Measurements from ENCODE around the gene SDHAF3.

DNA sequence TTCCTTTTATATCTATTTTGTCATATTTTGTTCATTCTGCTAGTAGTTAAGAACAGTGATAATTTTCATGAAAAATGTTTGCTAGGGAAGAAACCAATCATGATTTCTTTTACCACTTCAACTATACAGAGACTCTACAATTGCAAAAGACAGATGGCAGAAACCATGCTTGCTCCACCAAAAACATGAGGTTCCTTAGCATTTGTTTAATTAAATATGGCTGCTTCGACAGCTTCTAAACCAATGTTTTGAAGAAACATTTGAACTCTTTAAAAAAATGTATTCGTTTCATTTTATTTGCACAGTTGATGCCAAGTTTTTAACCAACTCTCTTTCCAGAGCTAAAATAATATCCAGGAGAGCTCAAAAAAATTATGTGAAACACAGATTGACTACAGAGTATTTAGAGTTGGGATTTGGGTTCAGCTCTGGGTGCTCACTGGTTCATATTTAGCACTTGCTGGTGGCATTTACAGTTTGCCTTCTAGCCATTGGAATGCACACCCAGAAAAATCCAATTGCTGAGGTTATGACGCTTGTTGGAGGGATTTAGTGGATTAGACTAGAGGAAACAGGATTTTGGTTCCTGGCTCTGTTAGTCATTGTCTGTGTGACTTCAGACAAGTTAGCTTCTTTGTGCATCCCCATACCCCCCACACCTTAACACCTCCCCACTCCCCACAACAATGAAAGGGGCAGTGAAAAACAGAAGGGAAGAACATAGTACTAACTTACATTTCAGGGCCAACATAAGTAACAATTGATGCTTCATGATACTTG lies 35.8 kb upstream of the SDHAF3 start:
- TF ChIP-seq EZH2 (IDR thresholded peaks at IDR 0.05; ENCODE audit: low read length, missing control alignments), result no peak
- TF ChIP-seq, protein P1, sequence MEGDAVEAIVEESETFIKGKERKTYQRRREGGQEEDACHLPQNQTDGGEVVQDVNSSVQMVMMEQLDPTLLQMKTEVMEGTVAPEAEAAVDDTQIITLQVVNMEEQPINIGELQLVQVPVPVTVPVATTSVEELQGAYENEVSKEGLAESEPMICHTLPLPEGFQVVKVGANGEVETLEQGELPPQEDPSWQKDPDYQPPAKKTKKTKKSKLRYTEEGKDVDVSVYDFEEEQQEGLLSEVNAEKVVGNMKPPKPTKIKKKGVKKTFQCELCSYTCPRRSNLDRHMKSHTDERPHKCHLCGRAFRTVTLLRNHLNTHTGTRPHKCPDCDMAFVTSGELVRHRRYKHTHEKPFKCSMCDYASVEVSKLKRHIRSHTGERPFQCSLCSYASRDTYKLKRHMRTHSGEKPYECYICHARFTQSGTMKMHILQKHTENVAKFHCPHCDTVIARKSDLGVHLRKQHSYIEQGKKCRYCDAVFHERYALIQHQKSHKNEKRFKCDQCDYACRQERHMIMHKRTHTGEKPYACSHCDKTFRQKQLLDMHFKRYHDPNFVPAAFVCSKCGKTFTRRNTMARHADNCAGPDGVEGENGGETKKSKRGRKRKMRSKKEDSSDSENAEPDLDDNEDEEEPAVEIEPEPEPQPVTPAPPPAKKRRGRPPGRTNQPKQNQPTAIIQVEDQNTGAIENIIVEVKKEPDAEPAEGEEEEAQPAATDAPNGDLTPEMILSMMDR (conservative IDR thresholded peaks at IDR 0.05 in 1 of 2, IDR thresholded peaks at IDR 0.05 in 1 of 2; ENCODE audit: low read depth in 1 of 2, low read length in 2 of 2), result no peak

All from fibroblast of lung (primary cell).